Activated CD4-positive, alpha-beta T cell treated with anti-CD3 and anti-CD28 coated beads for 24 hours (primary cell): ENCODE measurements around the gene DTNBP1.

ENCODE experiments used
- DNase-seq, 2 donors: peaks; one replicate each; pipeline ENCODE4 v3.0.0-alpha.2; 2020; ENCODE audit warnings: low read depth in 2 of 2

DTNBP1 gene, protein sequence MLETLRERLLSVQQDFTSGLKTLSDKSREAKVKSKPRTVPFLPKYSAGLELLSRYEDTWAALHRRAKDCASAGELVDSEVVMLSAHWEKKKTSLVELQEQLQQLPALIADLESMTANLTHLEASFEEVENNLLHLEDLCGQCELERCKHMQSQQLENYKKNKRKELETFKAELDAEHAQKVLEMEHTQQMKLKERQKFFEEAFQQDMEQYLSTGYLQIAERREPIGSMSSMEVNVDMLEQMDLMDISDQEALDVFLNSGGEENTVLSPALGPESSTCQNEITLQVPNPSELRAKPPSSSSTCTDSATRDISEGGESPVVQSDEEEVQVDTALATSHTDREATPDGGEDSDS

DNA sequence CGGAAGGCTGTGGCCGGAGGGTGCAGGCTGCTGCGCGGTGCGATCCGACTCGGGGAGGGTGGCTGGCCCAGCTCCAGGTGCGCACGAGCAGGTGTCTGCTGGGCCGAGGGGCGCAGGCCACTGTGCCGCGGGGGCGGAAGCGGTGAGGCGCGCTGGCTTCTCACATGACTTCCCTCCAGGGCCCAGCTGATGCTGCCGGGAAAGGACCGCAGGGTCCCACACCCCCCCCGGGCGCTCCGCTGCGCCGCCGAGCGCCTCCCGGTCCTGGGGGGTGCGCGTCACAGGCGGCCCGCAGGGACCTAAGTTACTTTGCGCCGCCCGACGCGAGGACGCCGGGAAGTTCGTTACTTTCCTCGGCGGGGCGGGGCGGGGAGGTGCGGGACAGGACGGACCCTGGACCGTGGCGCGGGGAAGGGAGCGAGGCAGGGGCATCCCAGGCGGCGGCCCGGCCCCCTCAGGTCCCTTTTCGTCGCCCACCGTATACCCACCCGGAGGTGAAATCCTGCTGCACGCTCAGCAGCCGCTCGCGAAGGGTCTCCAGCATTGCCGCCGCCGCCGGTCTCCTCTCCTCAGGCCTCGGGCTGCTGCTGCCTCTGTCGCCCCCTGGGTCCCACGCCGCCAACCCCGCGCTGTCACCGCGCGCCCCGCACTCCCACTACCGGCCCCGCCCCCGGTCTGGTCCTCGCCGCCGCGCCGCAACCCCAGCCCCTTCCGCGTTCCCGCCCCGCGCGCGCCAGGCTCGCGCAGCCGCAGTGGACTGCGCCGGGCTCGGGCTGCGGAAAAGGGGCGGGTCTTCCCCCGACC is at the start of gene DTNBP1:
DTNBP1 (minus strand) TSS at position 703 of the 804 bp plus-strand sequence; CDS start at position 544, 159 bp downstream.
- peak; percentile 75 to 77 for DNase-seq

DNA sequence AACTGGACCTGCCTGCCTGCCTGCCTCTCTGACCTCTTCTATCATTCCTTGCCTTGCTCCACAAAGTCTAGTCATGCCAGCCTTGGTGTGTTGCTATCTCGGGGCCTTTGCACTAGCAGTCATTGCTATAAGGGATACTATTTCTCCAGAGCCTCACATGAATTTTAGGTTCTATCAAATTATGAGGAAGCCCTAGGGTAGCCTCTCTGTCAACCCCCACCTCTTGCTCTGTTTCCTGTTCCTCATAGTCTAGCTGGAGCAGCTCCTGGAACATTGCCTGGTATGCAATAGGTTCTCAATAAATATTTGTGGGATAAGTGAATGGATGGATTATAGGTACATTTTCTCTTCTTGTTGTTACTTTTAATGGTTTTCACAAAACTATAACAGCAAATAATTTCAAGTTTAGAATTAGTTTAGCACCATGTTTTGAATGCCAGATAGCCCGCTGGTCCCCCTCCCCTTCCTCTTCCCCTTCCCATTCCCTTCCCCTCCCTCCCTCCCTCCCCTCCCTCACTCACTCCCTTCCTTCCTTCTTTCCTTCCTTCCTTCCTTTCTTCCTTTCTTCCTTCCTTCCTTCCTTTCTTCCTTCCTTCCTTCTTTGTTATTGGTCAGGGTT is 46.9 kb upstream of the DTNBP1 start:
- DNase-seq = no peak

DNA sequence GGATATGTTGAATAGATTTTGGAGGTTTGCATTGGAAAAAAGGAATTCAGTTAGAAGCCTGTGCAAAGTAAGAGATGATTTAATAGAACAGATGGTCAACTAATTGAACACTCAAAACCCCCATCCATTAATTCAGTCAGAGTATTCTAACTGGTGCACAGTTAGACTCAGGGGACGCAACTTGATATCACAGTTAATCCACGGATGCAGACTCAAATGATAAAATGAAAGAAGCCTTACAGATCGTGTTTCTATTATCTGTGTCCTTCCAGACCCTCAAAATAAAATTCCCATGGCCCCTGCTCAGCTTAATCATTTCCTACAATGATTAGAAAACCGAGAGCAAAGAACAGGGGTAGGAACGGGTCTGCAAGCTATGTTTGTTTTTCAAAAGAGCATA is 45.4 kb upstream of the DTNBP1 start:
- no peak for DNase-seq

DNA sequence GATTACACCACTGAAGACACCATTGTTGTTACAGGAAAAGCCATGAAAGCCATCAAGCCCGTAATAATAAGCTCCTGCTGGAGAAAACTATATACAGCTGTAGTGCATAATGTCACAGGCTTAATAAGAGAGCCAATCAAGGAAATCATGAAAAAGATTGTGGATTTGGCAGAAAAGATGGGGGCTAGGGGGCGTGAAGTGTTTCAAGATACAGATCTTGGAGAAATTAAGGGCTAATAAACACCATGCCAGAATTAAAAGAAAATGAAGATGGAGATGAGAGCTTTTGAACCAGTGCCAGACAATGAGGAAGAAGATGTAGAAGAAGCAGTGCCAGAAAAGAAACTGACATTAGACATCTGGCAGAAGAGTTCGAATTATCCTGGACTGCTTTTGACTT is 43.2 kb upstream of the DTNBP1 start:
- no peak for DNase-seq

DNA sequence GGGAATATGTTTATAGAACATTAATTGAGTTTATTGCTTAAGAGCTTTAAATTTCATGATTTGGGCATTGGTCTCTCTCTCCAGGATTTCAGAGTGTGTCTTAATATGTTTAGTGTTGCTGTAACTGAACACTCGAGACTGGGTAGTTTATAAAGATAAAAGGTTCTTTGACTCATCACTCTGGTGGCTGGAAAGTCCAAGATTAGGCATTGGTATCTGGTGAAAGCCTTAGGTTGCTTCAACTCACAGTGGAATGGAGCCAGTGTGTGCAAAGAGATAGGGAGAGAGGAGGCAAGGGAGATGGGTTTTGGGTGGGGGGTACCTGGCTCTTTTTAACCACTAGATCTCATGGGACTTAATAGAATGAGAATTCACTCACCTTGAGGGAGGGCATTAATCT is 35.6 kb upstream of the DTNBP1 start:
- no peak for DNase-seq

DNA sequence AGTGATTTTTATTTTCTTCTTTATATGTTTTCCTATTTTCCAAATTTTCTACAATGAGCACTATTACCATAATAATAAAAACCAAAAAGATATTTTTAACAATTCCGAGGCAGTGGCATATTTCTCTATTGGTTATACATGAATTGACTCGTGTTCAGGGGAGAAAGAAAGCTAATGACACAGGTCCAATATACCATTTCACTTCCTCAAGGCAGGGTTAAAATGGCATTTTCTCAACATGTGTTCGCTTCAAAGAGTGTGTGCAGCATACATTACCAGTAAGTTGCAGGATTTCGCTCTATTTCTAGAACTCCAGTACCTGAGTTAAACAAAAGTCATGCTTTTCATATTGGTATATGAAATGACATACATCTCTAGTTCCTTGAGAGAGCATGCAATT is 35.1 kb upstream of the DTNBP1 start:
- no peak for DNase-seq

DNA sequence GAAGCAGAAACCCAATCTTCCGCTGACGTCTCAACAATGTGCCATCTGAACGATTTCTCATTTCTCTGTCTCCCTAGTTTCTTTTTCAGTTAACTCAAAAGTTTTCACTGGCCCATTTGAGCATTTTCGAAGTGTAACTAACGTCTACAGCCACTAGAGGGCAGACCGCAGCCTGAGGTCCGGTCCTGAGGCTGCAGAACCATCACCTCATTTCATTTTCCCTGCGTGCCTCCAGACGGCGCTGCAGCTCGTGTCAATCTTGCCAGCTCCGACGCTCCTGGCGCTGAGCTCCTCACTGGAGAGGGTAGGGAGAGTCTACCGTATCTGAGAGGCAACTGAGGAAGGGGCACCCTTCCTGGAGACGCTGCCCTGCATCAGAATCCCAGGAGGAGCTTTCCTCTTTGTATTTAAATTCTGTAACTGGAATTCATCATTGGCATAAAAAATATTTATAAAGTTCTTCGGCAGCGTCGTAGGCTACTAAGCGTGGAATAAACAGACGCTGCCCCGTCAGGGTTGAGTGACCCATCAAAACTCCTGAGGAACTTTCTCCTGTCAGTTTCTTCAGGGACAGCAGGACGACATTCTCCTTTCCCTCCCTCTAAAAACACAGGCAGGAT is 28.5 kb upstream of the DTNBP1 start:
- DNase-seq = peak; percentile 69 to 71

DNA sequence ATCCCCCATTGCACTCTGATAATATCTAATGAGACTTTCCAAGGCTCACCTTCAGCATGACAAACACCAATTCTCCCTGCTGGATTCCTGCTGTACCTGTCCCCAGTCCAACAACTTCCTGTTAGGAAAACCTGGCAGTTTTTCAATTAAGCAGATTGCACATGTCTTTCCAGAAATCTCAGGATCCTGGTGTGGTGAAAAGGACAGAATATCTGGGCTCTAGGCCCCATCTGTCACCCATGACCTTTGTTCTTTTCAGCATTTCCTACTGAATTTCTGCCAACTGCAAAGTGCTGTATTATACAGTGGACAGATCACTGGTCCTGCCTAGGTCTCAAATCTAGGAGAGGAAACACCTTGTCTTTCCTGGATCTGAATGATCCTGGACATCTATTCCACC is 27.7 kb upstream of the DTNBP1 start:
- no peak for DNase-seq

DNA sequence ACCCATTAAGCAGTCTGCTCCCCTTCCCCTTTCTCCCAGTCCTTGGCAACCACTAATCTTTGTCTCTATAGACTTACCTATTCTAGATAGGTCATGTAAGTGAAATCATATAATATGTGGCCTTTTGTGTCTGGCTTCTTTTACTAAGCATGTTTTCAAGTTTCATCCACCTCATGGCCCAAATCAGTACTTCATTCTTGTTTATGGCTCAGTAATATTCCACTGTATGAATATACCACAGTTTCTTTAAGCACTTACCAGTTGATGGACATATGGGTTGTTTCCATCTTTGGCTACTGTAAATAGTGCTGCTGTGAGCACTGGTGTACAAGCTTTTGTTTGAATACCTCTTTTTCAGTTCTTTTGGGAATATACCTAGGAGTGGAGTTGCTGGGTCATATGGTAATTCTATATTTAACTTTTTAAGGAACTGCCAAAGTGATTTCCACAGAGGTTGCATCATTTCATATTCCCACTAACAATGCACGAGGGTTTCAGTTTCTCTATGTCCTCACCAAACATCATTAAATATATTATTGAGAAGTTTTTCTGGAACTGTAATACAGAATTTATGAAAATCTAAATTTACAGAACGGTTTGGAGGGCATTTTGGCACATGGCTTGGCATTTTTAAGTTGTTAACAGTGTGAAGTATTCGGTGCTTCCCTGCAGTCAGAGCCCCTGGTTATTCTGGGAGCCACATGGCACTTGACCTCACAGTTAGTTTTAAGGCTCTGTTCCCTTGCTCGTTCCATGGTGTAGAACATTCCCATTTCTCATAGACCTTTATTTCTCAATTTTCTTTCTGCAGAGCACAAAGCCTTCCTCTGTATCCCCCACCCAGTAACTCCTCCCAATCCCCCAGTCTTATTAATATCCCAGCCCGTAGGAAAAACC is 27.0 kb upstream of the DTNBP1 start:
- no peak for DNase-seq

DNA sequence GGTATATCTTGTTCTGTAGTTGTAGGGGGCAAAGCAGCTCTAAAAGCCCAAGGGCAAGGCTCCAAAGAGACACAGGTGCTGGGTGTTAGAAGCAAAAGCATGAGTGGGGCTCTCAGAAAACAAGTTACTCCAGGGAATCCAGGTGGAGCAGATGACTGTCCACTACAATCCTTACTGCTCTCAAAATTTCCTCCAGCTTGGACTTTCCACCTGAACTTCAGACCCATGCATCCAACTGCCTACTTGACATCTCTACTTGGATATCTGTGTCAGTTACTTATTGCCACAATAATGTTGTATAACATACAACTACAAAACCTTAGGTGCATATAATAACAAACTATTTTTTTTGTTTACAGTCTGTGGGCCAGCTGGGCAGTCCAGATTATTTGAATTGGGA is 22.8 kb upstream of the DTNBP1 start:
- no peak for DNase-seq

DNA sequence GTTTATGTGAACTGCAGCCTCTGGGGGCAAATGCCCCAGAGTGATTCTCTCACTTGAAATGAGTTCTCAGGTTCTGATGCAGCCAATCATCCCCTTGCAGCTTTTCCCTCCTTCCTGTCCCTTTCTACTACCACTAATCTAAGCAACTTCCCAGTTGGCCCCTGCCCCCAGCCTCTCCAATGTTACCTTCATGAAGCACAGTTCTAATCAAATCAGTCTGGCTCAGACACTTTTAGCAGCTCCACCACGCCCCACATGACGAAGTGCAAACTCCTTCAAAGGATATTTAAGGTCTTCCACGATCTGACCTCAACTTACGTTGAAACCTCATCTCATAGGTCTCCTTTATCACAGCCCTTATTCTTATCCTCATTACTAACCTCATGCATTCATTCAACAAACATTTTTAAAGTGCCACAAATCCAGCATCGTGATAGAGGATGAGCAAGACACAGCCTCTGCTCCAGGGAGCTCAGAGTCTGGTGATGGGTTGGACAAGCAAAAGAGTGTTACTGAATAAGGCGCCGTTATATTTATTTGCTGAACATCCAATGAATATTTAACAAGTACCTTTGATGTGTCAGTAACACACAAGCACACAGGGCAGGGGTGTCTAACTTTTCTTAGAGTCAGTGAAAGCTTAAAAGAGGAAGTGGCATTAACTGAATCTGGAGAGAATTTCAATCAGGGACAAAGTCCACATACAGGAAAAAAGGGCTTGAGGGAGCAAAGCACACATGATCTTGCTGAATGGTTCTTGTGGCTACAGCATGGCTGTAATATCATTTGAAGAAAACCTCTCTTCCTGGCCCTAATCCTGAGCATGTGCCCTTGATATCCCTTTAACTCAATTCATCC is 20.4 kb upstream of the DTNBP1 start:
- no peak for DNase-seq

DNA sequence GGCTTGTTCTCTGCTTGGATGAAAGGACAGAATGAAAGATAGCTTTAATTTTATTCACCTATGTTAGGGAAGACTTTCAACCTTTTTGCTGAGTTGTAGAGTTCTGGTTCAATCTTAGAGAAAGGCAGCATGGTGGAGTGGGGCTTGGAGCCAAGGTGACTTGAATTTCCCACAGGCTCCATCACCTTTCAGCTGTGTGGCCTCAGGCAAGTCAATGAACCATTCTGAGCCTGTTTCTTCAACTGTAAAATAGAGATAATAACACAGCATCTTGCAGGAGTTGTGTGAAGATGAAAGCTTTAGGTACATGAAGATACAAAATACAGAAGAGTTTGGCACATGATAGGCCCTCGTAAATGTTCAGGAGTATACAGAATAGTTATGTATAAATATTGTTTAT is 19.1 kb upstream of the DTNBP1 start:
- no peak for DNase-seq

DNA sequence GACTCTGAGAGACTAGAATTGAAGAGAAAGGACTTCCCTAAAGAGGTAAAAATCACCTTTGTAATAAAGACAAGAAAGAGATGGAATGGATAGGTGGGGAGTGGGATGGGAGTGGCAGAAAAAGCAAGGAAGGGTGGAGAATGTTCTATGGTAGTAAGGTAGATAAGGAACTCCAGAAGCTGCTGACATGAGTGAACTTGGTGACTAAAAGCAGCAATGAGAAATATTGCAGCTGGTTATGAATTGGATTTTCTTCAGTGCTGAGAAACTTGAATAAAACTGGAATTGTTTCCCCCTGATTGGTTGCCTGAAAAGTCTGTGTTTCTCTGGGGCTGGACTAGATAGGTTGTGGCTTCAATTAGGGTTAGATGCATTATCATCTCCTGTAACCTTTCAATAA is 15.7 kb upstream of the DTNBP1 start:
- DNase-seq = no peak

DNA sequence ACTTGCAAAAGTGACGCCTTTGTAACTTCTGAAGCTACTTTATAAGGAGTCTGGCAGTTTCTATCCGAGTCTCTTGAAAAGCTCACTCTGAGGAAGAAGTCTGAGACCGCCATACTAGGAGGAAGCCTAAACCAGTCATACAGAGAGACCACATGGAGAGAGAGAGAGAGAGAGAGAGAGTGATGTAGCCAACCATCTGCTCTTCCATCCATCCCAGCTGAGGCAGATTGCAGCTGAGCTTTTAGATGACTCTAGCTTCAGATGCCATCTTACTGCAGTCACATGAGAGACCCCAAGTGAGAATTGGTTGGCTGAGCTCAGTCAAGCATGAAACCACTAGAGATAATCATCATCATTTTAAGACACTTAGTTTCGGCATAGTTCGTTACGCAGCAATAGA is 15.0 kb upstream of the DTNBP1 start:
- DNase-seq = no peak

DNA sequence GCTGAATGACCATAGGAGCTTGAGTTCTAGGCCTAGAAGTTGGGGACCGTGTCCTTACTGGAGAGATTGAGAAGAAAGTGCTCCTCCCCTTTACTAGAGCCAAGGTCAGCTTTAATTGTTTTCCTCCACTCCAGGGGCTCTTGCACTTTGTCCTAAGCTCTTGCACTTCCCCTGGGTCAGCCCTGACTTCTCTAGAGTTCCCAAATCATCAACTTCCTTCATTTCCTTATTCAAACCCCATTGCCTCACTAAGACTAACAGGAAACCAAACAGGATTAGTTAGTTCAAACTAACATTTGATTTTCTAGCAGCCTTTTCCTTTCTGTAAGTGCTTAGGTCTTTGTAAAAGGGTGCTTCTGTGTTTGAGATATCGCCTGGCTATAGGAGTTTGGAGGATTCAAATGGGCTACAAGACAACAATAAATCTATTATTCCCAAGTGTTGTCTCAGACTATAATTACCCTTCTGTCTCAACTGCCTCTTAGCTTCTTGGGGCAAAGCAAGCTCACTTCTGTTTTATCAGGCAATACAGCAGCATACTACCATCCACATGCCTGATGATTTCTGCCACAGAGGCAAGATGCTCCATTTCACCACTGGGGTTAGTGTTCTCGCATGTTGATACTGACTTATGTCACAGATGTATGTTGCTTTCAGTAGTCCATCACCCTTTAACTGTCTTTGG is 12.8 kb upstream of the DTNBP1 start:
- DNase-seq = no peak

DNA sequence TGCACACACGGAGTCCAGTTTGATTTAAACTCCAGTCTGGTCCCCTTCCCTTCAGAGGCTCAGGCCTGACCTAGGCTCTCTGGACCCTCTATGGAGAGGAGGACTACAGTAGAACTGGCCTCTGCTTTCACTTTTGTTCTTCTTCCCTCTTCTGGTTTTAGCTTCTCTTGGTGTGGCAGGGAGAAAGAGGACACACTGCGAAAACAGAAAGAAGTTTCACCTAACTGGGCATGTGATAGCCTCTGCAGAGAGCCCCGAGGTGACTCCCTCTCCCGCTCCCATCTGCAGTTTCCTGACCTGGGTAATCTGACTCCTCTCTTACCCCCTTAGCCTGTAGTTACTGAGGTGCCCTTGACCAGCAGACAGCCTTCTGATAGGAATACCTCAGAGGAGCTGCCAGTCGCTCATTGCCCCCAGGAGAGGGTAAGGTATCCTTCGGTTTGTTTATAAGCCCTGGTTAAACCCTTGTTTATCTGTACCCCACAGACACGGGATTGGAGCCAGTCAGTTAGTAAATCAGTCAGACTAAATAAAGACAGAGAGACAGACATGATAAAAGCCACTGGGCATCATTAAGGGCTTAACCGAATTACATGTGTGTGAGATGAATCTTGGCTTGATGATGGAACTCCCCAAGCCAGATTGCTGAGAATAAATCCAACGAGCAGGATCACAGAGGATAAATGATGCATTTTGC is 12.0 kb upstream of the DTNBP1 start:
- DNase-seq = no peak

DNA sequence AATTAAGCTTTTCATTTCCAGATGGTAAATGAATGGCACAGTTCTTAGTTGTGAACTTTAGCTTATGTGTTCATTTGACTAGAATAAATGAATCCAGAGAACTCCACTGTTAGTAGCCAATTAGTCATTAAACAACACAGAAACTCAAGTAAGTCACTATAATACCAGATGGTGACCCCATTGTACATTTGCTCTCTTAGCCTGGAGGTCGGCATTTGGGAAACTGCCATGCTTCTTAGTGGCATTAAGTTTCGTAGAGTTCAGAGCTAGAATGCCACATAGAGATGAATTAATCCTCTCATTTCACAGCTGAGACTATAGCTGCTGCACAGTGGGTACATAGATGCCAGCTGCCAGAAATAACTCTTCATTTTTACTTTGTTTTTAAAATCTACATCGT is 10.8 kb upstream of the DTNBP1 start:
- no peak for DNase-seq

DNA sequence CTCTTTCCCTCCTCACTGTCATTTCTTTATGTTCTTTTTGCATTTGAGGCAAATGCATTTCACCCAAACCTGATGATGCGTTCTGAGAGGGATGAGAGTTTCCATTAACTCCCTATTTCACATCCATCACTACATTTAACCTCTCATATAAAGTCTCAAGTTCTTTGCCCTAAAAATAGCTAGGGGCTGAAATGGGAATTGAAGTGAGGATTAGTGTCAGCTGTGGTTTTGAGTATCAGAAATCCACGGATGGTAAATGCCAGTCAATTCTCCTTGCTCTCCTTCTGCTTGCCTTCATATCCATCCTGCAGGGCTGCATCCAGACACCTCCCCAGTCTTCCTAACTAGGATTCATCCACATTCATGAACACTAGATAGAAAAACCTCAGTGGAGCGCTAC is 10.0 kb upstream of the DTNBP1 start:
- DNase-seq = no peak

DNA sequence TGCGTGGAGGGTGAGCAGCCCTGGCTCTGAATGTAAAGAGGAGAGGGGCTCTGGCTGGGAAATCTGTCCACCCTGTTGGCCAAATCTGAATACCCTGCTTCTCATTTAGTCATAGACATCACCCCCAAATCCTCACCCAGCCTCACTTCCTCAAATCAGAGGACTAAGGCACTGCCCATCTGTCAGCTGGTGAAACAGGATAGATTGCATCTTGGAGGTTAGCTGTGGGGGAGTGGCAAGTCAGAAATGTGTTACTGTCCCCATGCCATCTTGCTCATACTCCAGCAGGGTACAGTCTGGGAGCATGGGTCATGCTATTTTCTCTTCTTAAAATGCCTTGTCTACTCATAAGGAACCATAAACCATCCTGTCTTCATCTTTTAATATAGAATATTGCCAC is 9.5 kb upstream of the DTNBP1 start:
- DNase-seq = no peak
